ENCODE results near the gene GYG1. TPM values are rescaled to one million over a fixed set of nuclear protein-coding genes. Genes with fewer than 3 reads are reported as not detected.

Gene GYG1
- total RNA-seq, 2 experiments from 2014 or later, result 21.0 to 22.3 TPM

- H3K36me3 ChIP-seq (ENCODE audit: insufficient read depth, low read length), result no peaks in the 10 kb centered on the region
- Mint-ChIP-seq H3K4me3 (no peak overlapping the region), H3K27me3 (no peaks in the 10 kb centered on the region), H3K4me1 (ENCODE audit: low read depth) (no peaks in the 10 kb centered on the region), H3K36me3 (ENCODE audit: low read depth) (no peaks in the 10 kb centered on the region), H3K27ac (no peak overlapping the region), H3K9me3 (no peaks in the 10 kb centered on the region)
- no peaks in the 10 kb centered on the region for H3K9me3 ChIP-seq (ENCODE audit: control insufficient read depth in 1 of 2, insufficient read depth in 1 of 2, low read length in 2 of 2)
- H3K4me3 ChIP-seq (ENCODE audit: low read length), result no peak overlapping the region
- ATAC-seq (ENCODE audit: poor library complexity) (no peak), DNase-seq (peak in 3 of 14 experiments; percentile 6 to 22 (median 7))
- H3K27me3 ChIP-seq (ENCODE audit: control insufficient read depth in 1 of 2, insufficient read depth in 2 of 2, low read length in 2 of 2), result no peaks in the 10 kb centered on the region
- no peak for TF ChIP-seq CTCF (IDR thresholded peaks at IDR 0.05)
- POLR2A ChIA-PET, result no interaction called here
- no peak overlapping the region for H3K27ac ChIP-seq (ENCODE audit: low read depth in 1 of 2, low read length in 2 of 2)
- intact Hi-C loops (cut with DNase I, micrococcal nuclease), result loop anchor here in 1 of 2 experiments (2.0 to 5.0 kb wide), 2 partner anchors 165 to 315 kb away; no protein-coding TSS in a partner anchor
- H3K4me1 ChIP-seq (ENCODE audit: insufficient read depth, low read length), result no peaks in the 10 kb centered on the region
- CTCF ChIA-PET, result no interaction called here
These were observed 33.8 kb upstream of the GYG1 start for GRCh38 chr3:148957586-148957985.

- intact Hi-C loops (cut with DNase I, micrococcal nuclease), result loop anchor here in 1 of 2 experiments (5.0 kb wide), 1 partner anchor 164 kb away; no protein-coding TSS in a partner anchor
- ChIA-PET POLR2A (no interaction called here), CTCF (no interaction called here)
- no peak for DNase-seq
- Histone ChIP-seq H3K9me3 (ENCODE audit: control insufficient read depth in 1 of 2, insufficient read depth in 1 of 2, low read length in 2 of 2) (no peaks in the 10 kb centered on the region), H3K36me3 (ENCODE audit: insufficient read depth, low read length) (no peaks in the 10 kb centered on the region), H3K27me3 (ENCODE audit: control insufficient read depth in 1 of 2, insufficient read depth in 2 of 2, low read length in 2 of 2) (no peaks in the 10 kb centered on the region), H3K4me1 (ENCODE audit: insufficient read depth, low read length) (no peaks in the 10 kb centered on the region), H3K4me3 (ENCODE audit: low read length) (no peak overlapping the region), H3K27ac (ENCODE audit: low read depth in 1 of 2, low read length in 2 of 2) (no peak overlapping the region)
- Mint-ChIP-seq H3K27ac (no peak overlapping the region), H3K4me3 (no peak overlapping the region), H3K4me1 (ENCODE audit: low read depth) (no peaks in the 10 kb centered on the region), H3K27me3 (no peaks in the 10 kb centered on the region), H3K36me3 (ENCODE audit: low read depth) (no peaks in the 10 kb centered on the region), H3K9me3 (no peaks in the 10 kb centered on the region)
- ATAC-seq (ENCODE audit: poor library complexity), result no peak
- TF ChIP-seq CTCF (IDR thresholded peaks at IDR 0.05), result no peak
These were observed 32.6 kb upstream of the GYG1 start for GRCh38 chr3:148958696-148959095.

- Mint-ChIP-seq H3K4me1 (ENCODE audit: low read depth) (no peaks in the 10 kb centered on the region), H3K9me3 (no peaks in the 10 kb centered on the region), H3K36me3 (ENCODE audit: low read depth) (no peaks in the 10 kb centered on the region), H3K27ac (no peak overlapping the region), H3K27me3 (no peaks in the 10 kb centered on the region), H3K4me3 (no peak overlapping the region)
- H3K4me1 ChIP-seq (ENCODE audit: insufficient read depth, low read length), result no peaks in the 10 kb centered on the region
- no peak overlapping the region for H3K27ac ChIP-seq (ENCODE audit: low read depth in 1 of 2, low read length in 2 of 2)
- no peaks in the 10 kb centered on the region for H3K27me3 ChIP-seq (ENCODE audit: control insufficient read depth in 1 of 2, insufficient read depth in 2 of 2, low read length in 2 of 2)
- ATAC-seq (ENCODE audit: poor library complexity) (no peak), DNase-seq (peak in 2 of 14 experiments; percentile 4 to 16)
- no peak overlapping the region for H3K4me3 ChIP-seq (ENCODE audit: low read length)
- TF ChIP-seq CTCF (IDR thresholded peaks at IDR 0.05), result no peak
- ChIA-PET POLR2A (no interaction called here), CTCF (interaction anchor here (1.4 kb wide), 1 partner anchor 8 kb away, joined by 3 read pairs; no protein-coding TSS in a partner anchor)
- no peaks in the 10 kb centered on the region for H3K36me3 ChIP-seq (ENCODE audit: insufficient read depth, low read length)
- intact Hi-C loops (cut with DNase I, micrococcal nuclease), result no loop called here
- H3K9me3 ChIP-seq (ENCODE audit: control insufficient read depth in 1 of 2, insufficient read depth in 1 of 2, low read length in 2 of 2), result no peaks in the 10 kb centered on the region
These were observed 28.8 kb upstream of the GYG1 start for GRCh38 chr3:148962513-148962912.

All from CD4-positive, alpha-beta T cell (primary cell).